ENCODE data around the gene DMAC2. TPM values are rescaled to one million over a fixed set of nuclear protein-coding genes. Genes with fewer than 3 reads are reported as not detected.

DMAC2 gene
- total and polyA plus RNA-seq, 2 experiments from 2014 or later = 77.2 to 86.5 TPM

- no peak overlapping the region for H2AFZ ChIP-seq
- no peak overlapping the region for H3K4me3 ChIP-seq
- no peak overlapping the region for H3K4me2 ChIP-seq
- Mint-ChIP-seq H3K4me1 (peaks cover 18% of the 10 kb centered on the region), H3K9me3 (no peaks in the 10 kb centered on the region), H3K27me3 (ENCODE audit: insufficient read depth, low read depth, poor library complexity) (peaks cover 11% of the 10 kb centered on the region), H3K4me3 (peak overlapping the region; percentile 36; the same call in 2 of the 3 replicates), H3K36me3 (ENCODE audit: low read depth) (peaks cover 7% of the 10 kb centered on the region; the same call in 2 of the 3 replicates), H3K27ac (no peak overlapping the region)
- H3K4me1 ChIP-seq (ENCODE audit: insufficient read depth) = peaks cover 12% of the 10 kb centered on the region
- ATAC-seq (no peak), DNase-seq (ENCODE audit: low spot score) (no peak)
- H3F3A ChIP-seq (replicated peaks; ENCODE audit: low read depth) = peaks cover 5% of the 10 kb centered on the region; the same call in 1 of the 2 replicates
- no peaks in the 10 kb centered on the region for H3K36me3 ChIP-seq (ENCODE audit: insufficient read depth)
- no peaks in the 10 kb centered on the region for H3K9me2 ChIP-seq (ENCODE audit: insufficient read depth)
- TF ChIP-seq ZNF331 (CRISPR knock-in tag; IDR thresholded peaks at IDR 0.05; ENCODE audit: low read depth) (no peak), POLR2AphosphoS5 (IDR thresholded peaks at IDR 0.05; ENCODE audit: low read depth) (no peak), STAT1 (IDR thresholded peaks at IDR 0.05; ENCODE audit: unreplicated experiment) (no peak), ZNF462 (CRISPR knock-in tag; IDR thresholded peaks at IDR 0.05) (no peak), ETS1 (IDR thresholded peaks at IDR 0.05) (no peak), NANOG (IDR thresholded peaks at IDR 0.05; ENCODE audit: borderline replicate concordance) (no peak), CREB1 (CRISPR knock-in tag; IDR thresholded peaks at IDR 0.05; ENCODE audit: low read depth) (no peak)
- H3K79me2 ChIP-seq (replicated peaks; ENCODE audit: insufficient read depth) = no peaks in the 10 kb centered on the region
- no peaks in the 10 kb centered on the region for H4K20me1 ChIP-seq (replicated peaks; ENCODE audit: insufficient read depth)
- no peaks in the 10 kb centered on the region for H3K27me3 ChIP-seq (ENCODE audit: insufficient read depth)
- no peak overlapping the region for H3K27ac ChIP-seq (ENCODE audit: low read depth)
Measured at GRCh38 chr19:41425174-41426115, 14.3 kb downstream of the DMAC2 start.
